ENCODE measurements around the gene RPL6.

DNA sequence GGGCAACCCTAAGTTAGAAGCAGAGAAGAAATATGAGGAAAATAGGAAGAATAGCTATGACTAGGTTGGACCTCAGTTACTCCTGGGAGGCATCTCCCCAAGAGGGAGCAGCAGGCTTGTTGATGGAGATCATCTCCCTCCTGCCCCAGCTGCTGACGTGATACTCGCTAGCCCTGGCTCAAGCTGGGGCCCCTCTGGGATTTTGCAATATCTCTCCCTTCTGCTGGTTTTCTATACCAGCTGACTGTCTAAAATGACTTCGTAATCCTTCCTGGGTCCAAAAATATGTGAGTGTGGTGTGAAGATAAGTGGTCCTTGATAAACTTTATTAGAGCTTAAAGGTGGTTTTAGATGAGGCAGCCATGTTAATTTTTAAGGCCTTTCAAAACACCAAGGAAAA is 22.7 kb downstream of the RPL6 start:
- TF ChIP-seq CTCF (IDR thresholded peaks at IDR 0.05): no peak
- TF ChIP-seq POLR2AphosphoS5 (IDR thresholded peaks at IDR 0.05): no peak

Data from suprapubic skin (tissue), 3 donors.